GM21619 (cell line): ENCODE data around the gene AAK1.

ENCODE experiments used
- ATAC-seq: cut with Tn5 transposase; IDR thresholded peaks from one replicate; pipeline ENCODE4 v1.9.1; 2021; ENCODE audit not compliant: unreplicated experiment

AAK1 gene

GRCh38 chr2:69501301-69501700 lies 142.2 kb downstream of the AAK1 start:
- no peak for ATAC-seq

DNA sequence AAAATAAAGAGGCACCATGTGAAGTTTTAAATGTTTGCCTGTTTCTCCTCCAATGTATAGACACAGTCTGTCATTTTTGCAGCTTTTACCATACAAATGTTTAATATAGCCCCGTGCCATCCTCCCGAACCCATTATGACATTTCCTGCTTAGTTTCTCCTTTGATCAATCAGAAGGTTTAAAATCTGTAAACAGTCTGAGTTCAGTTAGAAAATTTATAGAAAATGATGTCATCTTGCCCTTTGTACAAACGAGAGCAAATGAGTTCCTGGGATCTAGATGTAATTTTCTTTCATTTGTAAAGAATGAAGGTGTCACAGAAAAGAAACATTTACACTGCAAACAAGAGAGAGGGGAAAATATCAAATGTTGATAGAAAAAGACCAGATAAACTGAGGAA lies 143.6 kb downstream of the AAK1 start:
- ATAC-seq: no peak

DNA sequence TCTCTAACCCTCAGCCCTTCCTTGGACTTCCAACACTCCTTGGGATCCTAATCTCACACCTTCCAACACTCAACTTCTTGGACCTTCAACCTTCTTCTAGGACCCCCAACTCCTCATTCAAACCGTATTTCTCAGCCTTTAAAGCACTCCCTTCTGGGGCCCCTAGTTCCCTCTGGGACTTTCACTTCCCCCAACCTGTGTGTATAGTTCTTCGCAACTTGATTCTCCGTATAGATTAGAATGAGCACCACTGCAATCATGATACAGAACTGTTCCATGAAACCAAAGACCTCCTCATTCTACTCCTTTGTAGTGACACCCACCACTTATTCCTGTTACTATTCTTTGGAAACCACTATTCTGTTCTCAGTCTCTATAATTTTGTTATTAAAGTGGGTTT lies 144.3 kb downstream of the AAK1 start:
- ATAC-seq: no peak

DNA sequence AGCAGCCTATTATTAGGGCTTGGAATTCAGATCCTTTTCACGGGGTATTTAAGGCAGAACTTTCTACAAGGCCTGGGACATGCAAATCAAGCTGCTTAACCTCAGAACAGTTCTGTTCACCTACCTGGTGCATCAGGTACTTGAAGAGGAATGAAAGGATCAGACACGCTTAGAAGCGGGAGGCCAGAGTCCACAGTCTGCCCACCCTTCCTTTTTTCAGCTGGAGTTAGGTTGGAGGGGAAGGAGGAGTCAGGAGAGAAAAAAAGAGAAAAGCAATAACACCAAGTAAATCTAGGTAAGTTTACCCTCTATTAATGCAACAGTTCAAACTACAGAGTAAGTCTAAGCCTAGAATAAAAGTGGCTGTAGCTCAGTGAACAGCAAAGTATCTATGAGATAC lies 147.7 kb downstream of the AAK1 start:
- ATAC-seq: no peak

DNA sequence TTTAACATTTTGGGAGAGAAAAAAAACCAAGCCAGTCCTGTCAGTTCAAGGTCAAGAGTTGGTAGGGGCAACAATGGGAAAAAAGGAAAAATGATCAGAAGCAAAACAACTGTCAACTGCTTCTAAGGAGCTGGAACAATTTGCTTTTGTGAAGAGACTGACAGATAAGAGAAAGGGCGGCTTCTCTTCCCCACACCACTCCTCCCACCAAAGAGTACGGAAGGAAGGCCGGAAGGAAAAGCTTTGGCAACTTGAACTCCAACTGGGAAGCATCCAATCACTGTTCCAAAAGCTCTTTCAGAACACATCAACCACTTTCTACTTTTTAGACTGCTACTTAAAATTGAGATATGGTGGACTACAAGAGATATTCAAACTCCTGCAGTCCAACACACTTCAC lies 148.5 kb downstream of the AAK1 start:
- no peak for ATAC-seq

DNA sequence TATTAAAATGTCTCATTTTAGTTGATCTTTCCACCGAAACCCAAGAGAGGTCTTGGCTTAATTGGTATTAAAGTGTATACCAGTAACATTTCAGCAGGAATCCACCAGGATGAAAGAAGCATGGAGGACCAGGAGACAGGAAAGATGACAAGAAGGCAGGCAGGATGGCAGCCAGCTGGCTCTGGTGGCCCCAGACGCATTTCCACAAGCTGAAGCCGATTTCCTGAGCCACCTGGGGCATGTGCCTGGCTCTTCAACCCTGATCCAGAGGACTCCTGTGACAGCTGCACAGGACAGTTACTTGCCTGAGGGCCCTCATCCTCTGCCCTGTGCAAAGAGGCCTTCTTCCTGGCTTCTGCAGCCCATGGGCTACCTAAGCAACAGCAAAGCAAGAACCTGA lies 149.4 kb downstream of the AAK1 start:
- no peak for ATAC-seq

GRCh38 chr2:69493268-69493667 lies 150.3 kb downstream of the AAK1 start:
- no peak for ATAC-seq

- ATAC-seq: no peak
These were observed 151.7 kb downstream of the AAK1 start for GRCh38 chr2:69491864-69492263.

DNA sequence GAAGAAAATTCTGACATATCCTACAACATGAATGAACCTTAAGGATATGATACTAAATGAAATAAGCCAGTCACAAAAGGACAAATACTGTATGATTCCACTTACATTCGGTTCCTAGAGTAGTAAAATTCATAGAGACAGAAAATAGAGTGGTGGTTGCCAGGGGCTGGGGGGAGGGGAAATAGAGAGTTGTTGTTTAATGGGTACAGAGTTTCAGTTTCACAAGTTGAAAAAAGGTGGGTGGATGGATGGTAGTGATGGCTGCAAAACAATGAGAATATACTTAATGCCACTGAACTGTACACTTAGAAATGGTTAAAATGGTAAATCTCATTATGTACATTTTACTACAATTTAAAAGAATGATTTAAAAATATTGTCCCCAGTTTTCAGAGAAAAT lies 153.1 kb downstream of the AAK1 start:
- ATAC-seq: no peak

- ATAC-seq: no peak
These were observed 153.7 kb downstream of the AAK1 start for GRCh38 chr2:69489793-69490192.

DNA sequence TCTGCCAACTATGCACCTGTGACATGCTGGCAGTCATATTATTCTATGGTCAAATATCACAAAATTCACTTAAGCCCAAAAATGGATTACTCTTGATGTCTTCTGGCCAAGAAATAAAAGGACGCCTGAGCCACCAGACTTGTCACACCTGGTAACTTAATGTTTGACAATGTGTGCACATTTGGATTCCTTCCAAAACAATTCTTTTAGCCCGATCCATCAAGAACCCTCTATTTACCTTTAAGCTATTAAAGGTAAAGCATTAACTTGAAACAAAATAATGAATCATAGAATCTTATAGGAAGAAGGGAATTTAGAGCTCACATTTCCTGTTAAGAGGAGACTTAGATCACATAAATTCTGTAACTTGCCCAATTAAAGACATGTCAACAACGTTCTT lies 159.8 kb downstream of the AAK1 start:
- no peak for ATAC-seq

GRCh38 chr2:69483024-69483423 lies 160.5 kb downstream of the AAK1 start:
- ATAC-seq: no peak

GRCh38 chr2:69482471-69482870 lies 161.1 kb downstream of the AAK1 start:
- ATAC-seq: no peak

DNA sequence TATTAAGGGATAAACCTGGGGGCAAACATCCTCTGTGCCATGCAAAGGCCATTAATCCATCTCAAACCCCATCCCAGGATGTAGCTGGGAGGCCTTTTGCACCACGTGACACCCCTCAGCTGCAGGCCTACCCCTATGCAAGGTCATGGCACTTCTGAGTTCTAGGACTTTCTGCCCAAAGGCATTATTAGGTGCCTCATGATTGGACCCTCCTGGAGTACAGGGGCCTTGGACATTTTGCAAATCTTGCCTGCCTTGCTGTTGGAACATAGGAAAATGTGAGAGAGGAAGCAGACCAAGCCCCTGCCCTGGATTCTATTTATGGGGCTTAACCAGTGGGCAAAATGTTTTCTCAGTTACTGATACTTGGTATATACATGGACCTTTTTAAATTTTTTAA lies 162.1 kb downstream of the AAK1 start:
- no peak for ATAC-seq

GRCh38 chr2:69477627-69478026 lies 165.9 kb downstream of the AAK1 start:
- ATAC-seq: no peak

GRCh38 chr2:69474688-69475087 lies 168.9 kb downstream of the AAK1 start:
- ATAC-seq: no peak

- ATAC-seq: no peak
These were observed 171.7 kb downstream of the AAK1 start for GRCh38 chr2:69471793-69472192.

DNA sequence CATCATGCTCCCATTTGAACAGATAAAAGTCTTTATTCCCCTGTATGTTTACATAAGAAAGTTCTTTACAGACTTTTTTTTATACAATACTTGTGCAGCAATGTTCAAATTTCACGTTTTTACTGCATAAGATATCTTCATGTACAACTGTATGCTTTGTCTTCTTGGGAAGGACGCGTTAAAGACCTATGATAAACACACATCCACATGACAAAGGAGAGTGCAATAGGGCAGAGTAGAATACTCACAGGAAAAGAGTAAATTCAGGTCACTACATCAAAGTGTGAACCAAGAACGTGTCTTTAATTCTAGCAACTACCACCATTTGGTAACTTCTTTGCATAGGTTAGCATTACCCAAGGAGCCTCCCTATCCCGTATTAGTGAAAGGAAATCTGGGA lies 172.6 kb downstream of the AAK1 start:
- ATAC-seq: no peak

DNA sequence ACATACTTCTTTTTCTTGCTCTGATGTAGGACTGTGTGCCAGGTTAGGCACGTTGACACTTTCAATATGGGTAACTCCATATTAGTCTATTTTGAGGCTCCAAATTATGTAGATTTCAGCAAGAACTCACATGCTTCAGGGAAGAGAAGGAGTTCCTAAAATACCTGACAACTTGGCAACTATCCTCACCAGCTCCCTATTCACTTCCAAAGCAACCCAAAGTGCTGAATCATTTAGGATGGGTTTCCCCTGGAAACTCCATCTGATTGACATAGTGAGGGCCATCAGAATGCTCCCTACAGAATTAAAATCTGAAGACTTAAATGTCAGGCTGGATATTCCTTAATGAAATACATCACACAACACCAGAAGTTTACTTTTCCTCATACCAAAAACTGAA lies 173.8 kb downstream of the AAK1 start:
- no peak for ATAC-seq

DNA sequence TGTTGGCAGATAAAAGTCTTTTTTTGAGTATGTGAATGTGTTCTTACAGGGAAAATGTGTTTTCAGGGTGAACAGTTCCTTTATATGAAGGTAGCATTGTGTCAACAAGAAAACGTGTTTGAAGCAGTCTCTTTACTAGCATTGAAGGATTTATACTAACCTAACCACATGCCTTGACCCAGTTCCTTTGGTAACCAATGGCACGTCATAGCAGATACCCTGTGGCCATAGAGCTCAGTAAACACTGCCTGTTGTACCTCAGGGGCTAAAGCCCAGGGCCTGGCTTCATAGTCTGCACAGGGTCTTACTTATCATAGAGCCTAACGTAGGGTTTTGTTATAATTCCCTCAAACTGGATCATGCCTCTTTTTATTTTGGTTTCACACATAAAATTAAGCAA lies 174.2 kb downstream of the AAK1 start:
- no peak for ATAC-seq

GRCh38 chr2:69466728-69467127 lies 176.8 kb downstream of the AAK1 start:
- ATAC-seq: no peak

DNA sequence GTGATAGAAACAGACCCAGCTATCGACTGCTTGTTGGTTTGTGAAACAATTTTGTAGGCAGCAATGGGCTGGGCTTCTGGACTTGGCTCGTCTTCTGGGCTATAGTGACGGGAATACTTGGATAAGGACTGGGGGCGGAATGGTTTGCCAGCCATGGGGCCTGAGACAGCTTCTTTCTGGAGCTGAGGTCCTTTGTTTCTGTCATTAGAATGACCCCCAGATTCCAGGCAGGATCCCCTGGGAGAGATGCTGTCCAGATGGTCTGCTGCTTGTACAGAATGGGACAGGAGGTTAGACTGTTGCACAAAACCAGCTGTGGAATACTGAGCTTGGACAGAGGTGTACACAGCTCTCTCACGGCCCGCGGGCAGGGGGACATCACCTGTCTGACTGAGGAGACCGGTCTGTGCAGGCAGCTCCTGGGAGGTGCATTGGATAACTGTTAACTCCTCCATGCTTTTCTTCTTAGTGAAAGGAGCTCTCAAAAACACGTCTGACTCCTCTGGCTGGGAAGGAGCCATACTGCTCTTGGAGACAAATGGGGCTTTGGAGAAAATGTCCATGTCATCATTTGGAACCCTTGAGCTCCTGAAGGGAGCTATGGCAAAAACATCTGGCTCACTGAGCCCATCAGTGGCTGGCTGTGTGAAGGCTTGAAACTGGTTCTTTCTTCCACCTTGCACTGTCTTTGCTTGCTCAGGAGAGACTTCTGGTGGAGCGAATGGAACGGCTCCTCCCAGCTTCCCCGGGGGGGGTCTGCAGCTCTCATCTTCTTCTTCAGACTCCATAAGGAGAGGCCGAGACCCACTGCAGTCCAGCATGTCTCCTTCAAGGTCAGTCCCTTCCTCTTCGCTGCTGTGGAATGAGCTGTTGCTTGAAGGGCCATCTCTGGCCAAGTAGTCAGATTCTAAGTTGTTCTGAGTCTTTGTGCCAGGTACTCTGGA lies 177.8 kb downstream of the AAK1 start:
- no peak for ATAC-seq

- no peak for ATAC-seq
These were observed 179.0 kb downstream of the AAK1 start for GRCh38 chr2:69464575-69464974.
